HepG2 (cell line): ENCODE data around the gene TIPIN. TPM values are rescaled to one million over a fixed set of nuclear protein-coding genes. Genes with fewer than 3 reads are reported as not detected.

Source experiments
- DMTF1 ChIP-seq: sonication (generic); formaldehyde crosslinking; IDR thresholded peaks from 2 replicates; pipeline ENCODE4 v1.4.0; 2020; ENCODE audit warnings: mild to moderate bottlenecking, missing genetic modification reagents
- E2F2 ChIP-seq: sonication (generic); formaldehyde crosslinking; IDR thresholded peaks from 2 replicates; pipeline ENCODE4 v1.4.0; 2020; ENCODE audit warnings: missing genetic modification reagents, borderline replicate concordance
- FOSL2 ChIP-seq: sonication (generic); formaldehyde crosslinking; IDR thresholded peaks from 2 replicates; pipeline ENCODE4 v1.4.0; 2020; ENCODE audit warnings: missing genetic modification reagents
- GMEB1 ChIP-seq: sonication (generic); formaldehyde crosslinking; IDR thresholded peaks from 2 replicates; pipeline ENCODE4 v1.5.1; 2020; ENCODE audit warnings: missing genetic modification reagents, mild to moderate bottlenecking, borderline replicate concordance
- HDAC6 ChIP-seq: fragments of 200-600 bp; sonication (generic); IDR thresholded peaks from 2 replicates; pipeline ENCODE4 v1.7.0; 2017; ENCODE audit warnings: mild to moderate bottlenecking, antibody characterized with exemption, low read length, low read depth
- HNF4A ChIP-seq: sonication (generic); formaldehyde crosslinking; IDR thresholded peaks from 2 replicates; pipeline ENCODE4 v1.4.0; 2020; ENCODE audit warnings: missing genetic modification reagents
- ISL2 ChIP-seq: sonication (generic); formaldehyde crosslinking; IDR thresholded peaks from 2 replicates; pipeline ENCODE4 v1.5.0; 2020; ENCODE audit warnings: missing genetic modification reagents
- JUND ChIP-seq: sonication (generic); formaldehyde crosslinking; IDR thresholded peaks from 2 replicates; pipeline ENCODE4 v1.8.0; 2022; ENCODE audit warnings: mild to moderate bottlenecking, missing genetic modification reagents
- NFYC ChIP-seq: IDR thresholded peaks from 2 replicates; pipeline ENCODE4 v1.6.1; 2016; ENCODE audit warnings: missing genetic modification reagents, missing compliant biosample characterization
- POLR2G ChIP-seq: fragments of 200-400 bp; formaldehyde crosslinking; IDR thresholded peaks from 2 replicates; pipeline ENCODE4 v1.6.1; 2018; ENCODE audit warnings: mild to moderate bottlenecking, low read depth, low read length, moderate library complexity
- RNF219 ChIP-seq: sonication (generic); formaldehyde crosslinking; IDR thresholded peaks from 2 replicates; pipeline ENCODE4 v1.5.0; 2020; ENCODE audit warnings: mild to moderate bottlenecking, missing genetic modification reagents
- TAF1 ChIP-seq: sonication (generic); formaldehyde crosslinking; IDR thresholded peaks from 2 replicates; pipeline ENCODE4 v1.4.0; 2020; ENCODE audit warnings: missing genetic modification reagents
- TBL1XR1 ChIP-seq: fragments of 150-350 bp; IDR thresholded peaks from 2 replicates; pipeline ENCODE4 v1.6.1; 2014; ENCODE audit warnings: borderline replicate concordance, low read length; ENCODE audit not compliant: partially characterized antibody
- ZMYM2 ChIP-seq: sonication (generic); formaldehyde crosslinking; IDR thresholded peaks from 2 replicates; pipeline ENCODE4 v1.8.0; 2022; ENCODE audit warnings: mild to moderate bottlenecking, missing genetic modification reagents
- ZNF484 ChIP-seq: sonication (generic); formaldehyde crosslinking; IDR thresholded peaks from 2 replicates; pipeline ENCODE4 v1.5.1; 2020; ENCODE audit warnings: mild to moderate bottlenecking, low read depth, missing genetic modification reagents, borderline replicate concordance
- ZNF513 ChIP-seq: sonication (generic); formaldehyde crosslinking; conservative IDR thresholded peaks from 2 replicates; pipeline ENCODE4 v1.5.0; 2020; ENCODE audit warnings: missing genetic modification reagents
- ZNF556 ChIP-seq: sonication (generic); formaldehyde crosslinking; IDR thresholded peaks from 2 replicates; pipeline ENCODE4 v1.4.0; 2020; ENCODE audit warnings: mild to moderate bottlenecking, missing genetic modification reagents, borderline replicate concordance
- ZNF75D ChIP-seq: sonication (generic); formaldehyde crosslinking; IDR thresholded peaks from 2 replicates; pipeline ENCODE4 v1.8.1; 2023; ENCODE audit warnings: missing genetic modification reagents, mild to moderate bottlenecking, borderline replicate concordance
- ZZZ3 ChIP-seq: sonication (generic); formaldehyde crosslinking; IDR thresholded peaks from 2 replicates; pipeline ENCODE4 v1.4.0; 2020; ENCODE audit warnings: missing genetic modification reagents, mild to moderate bottlenecking, borderline replicate concordance
- polyA plus RNA-seq, 8 experiments: library from polyadenylated mRNA; depleted of rRNA in 3 of 8; stranded (reverse) in 7 of 8; unstranded in 1 of 8; fragments of >200 nt; fragmentation: Illumina TruSeq in 4 of 8; extraction: Trizol in 4 of 8; gene quantifications; 2 replicates each; pipeline versions ENCODE4 v1.2.1 to v1.2.3, GENCODE V29; 2011 to 2016; ENCODE audit warnings: low read depth in 4 of 8, missing spikeins in 1 of 8, mixed read lengths in 1 of 8; ENCODE audit not compliant: insufficient read depth in 1 of 8
- total RNA-seq, 5 experiments: library from RNA; depleted of rRNA; stranded (reverse); fragments of >200 nt; fragmentation: Illumina TruSeq; extraction: Trizol; gene quantifications; 2 replicates each; pipeline ENCODE4 v1.2.3, GENCODE V29; 2016; ENCODE audit warnings: low read depth in 1 of 5

TIPIN gene
- total and polyA plus RNA-seq, 2 of the 13 experiments (the other 11 are each of a cell fraction or from before 2014, with no cell fraction given): 2.7 to 28.6 TPM

GRCh38 chr15:66356359-66357236 is at the start of gene TIPIN (continued):
- TF ChIP-seq HDAC6: no peak
- no peak for TF ChIP-seq HNF4A (CRISPR knock-in tag)
- TF ChIP-seq ISL2 (CRISPR knock-in tag): no peak
- peak; percentile 86; the same call in 1 of the 2 replicates for TF ChIP-seq DMTF1 (CRISPR knock-in tag)
- peak; percentile 95; the same call in 1 of the 2 replicates for TF ChIP-seq ZZZ3 (CRISPR knock-in tag)
- TF ChIP-seq ZMYM2 (CRISPR knock-in tag): no peak
- TF ChIP-seq E2F2 (CRISPR knock-in tag): peak; percentile 59; the same call in 1 of the 2 replicates
- TF ChIP-seq ZNF513: no peak
- no peak for TF ChIP-seq JUND (CRISPR knock-in tag)
- peak; percentile 89 for TF ChIP-seq POLR2G
- TF ChIP-seq TAF1 (CRISPR knock-in tag): peak; percentile 69
- TF ChIP-seq TBL1XR1: no peak
- no peak; the same call in 1 of the 2 replicates for TF ChIP-seq ZNF75D (CRISPR knock-in tag)
- peak; percentile 84 for TF ChIP-seq GMEB1 (CRISPR knock-in tag)
- TF ChIP-seq ZNF484 (CRISPR knock-in tag): no peak
- 0 out of 2 replicates have a peak, but pooled peaks have one; percentile 51 for TF ChIP-seq ZNF556 (CRISPR knock-in tag)
- no peak for TF ChIP-seq RNF219 (CRISPR knock-in tag)
- peak; percentile 61; the same call in 1 of the 2 replicates for TF ChIP-seq NFYC
- peak; percentile 30 for TF ChIP-seq FOSL2 (CRISPR knock-in tag)
